Liver (tissue), 9 donors: Measurements from ENCODE around the gene SMCO1. TPM values are rescaled to one million over a fixed set of nuclear protein-coding genes. Genes with fewer than 3 reads are reported as not detected.

Experiments used
- DNase-seq: peaks from one replicate; pipeline ENCODE4 v3.0.0-alpha.2; 2017; ENCODE audit warnings: low spot score
- H3K27ac ChIP-seq, 2 donors: one replicate each; pipeline ENCODE4 v1.7.0; 2013; ENCODE audit warnings: inconsistent platforms in 2 of 2, low read length in 2 of 2, control low read depth in 1 of 2, low read depth in 1 of 2, mild to moderate bottlenecking in 1 of 2
- H3K27me3 ChIP-seq, 4 donors: one replicate each; pipeline versions ENCODE4 v1.6.1 to v1.7.0; 2013; ENCODE audit warnings: low read length in 3 of 4, inconsistent platforms in 1 of 4, mild to moderate bottlenecking in 1 of 4, moderate library complexity in 1 of 4; ENCODE audit not compliant: control insufficient read depth in 4 of 4, insufficient read depth in 4 of 4
- H3K36me3 ChIP-seq, 4 donors: one replicate each; pipeline versions ENCODE4 v1.6.1 to v1.7.0; 2013; ENCODE audit warnings: low read length in 3 of 4, mild to moderate bottlenecking in 3 of 4, low read depth in 1 of 4, moderate library complexity in 1 of 4; ENCODE audit not compliant: control insufficient read depth in 4 of 4, insufficient read depth in 3 of 4
- H3K4me1 ChIP-seq, 4 donors: one replicate each; pipeline versions ENCODE4 v1.6.1 to v1.7.0; 2013; ENCODE audit warnings: low read length in 3 of 4, mild to moderate bottlenecking in 3 of 4, moderate library complexity in 1 of 4; ENCODE audit not compliant: control insufficient read depth in 4 of 4, insufficient read depth in 4 of 4
- H3K4me3 ChIP-seq, 3 donors: one replicate each; pipeline versions ENCODE4 v1.6.1 to v1.7.0; 2013; ENCODE audit warnings: low read length in 3 of 3, control low read depth in 1 of 3, low read depth in 1 of 3, mild to moderate bottlenecking in 1 of 3
- H3K9ac ChIP-seq, 2 donors: one replicate each; pipeline ENCODE4 v1.7.0; 2013; ENCODE audit warnings: low read length in 2 of 2, mild to moderate bottlenecking in 2 of 2, moderate library complexity in 2 of 2, control low read depth in 1 of 2, low read depth in 1 of 2
- H3K9me3 ChIP-seq, 4 donors: one replicate each; pipeline versions ENCODE4 v1.6.1 to v1.7.0; 2013; ENCODE audit warnings: low read length in 3 of 4; ENCODE audit not compliant: control insufficient read depth in 4 of 4
- CTCF ChIP-seq: fragments of 150-350 bp; IDR thresholded peaks from 2 replicates; pipeline ENCODE4 v1.5.1; 2017; ENCODE audit warnings: improper control_type of control experiment, low read depth, low read length; ENCODE audit not compliant: missing input control
- EGR1 ChIP-seq, 2 donors: IDR thresholded peaks; 2 replicates each; pipeline ENCODE4 v1.6.1; 2016 to 2018; ENCODE audit warnings: antibody characterized with exemption in 2 of 2, low read depth in 2 of 2
- FOXA1 ChIP-seq: IDR thresholded peaks from 2 replicates; pipeline ENCODE4 v1.6.1; 2016; ENCODE audit warnings: antibody characterized with exemption
- GABPA ChIP-seq, 2 donors: IDR thresholded peaks in 1 of 2; conservative IDR thresholded peaks in 1 of 2; 2 replicates each; pipeline ENCODE4 v1.6.1; 2016; ENCODE audit warnings: antibody characterized with exemption in 2 of 2, mild to moderate bottlenecking in 1 of 2, moderate library complexity in 1 of 2
- HNF4A ChIP-seq, 2 donors: conservative IDR thresholded peaks; 2 replicates each; pipeline ENCODE4 v1.6.1; 2016; ENCODE audit warnings: antibody characterized with exemption in 2 of 2, mild to moderate bottlenecking in 2 of 2
- HNF4G ChIP-seq: IDR thresholded peaks from 2 replicates; pipeline ENCODE4 v1.6.1; 2016; ENCODE audit warnings: antibody characterized with exemption
- JUND ChIP-seq, 2 donors: IDR thresholded peaks; 2 replicates each; pipeline ENCODE4 v1.6.1; 2016; ENCODE audit warnings: antibody characterized with exemption in 2 of 2
- MAX ChIP-seq: IDR thresholded peaks from 2 replicates; pipeline ENCODE4 v1.6.1; 2016; ENCODE audit warnings: antibody characterized with exemption
- NR2F2 ChIP-seq: IDR thresholded peaks from 2 replicates; pipeline ENCODE4 v1.6.1; 2016; ENCODE audit warnings: antibody characterized with exemption
- RAD21 ChIP-seq, 2 donors: IDR thresholded peaks; 2 replicates each; pipeline ENCODE4 v1.6.1; 2016; ENCODE audit warnings: antibody characterized with exemption in 2 of 2, mild to moderate bottlenecking in 2 of 2
- RXRA ChIP-seq, 2 donors: IDR thresholded peaks; 2 replicates each; pipeline ENCODE4 v1.6.1; 2017 to 2018; ENCODE audit warnings: antibody characterized with exemption in 2 of 2, mild to moderate bottlenecking in 1 of 2
- SP1 ChIP-seq: IDR thresholded peaks from 2 replicates; pipeline ENCODE4 v1.6.1; 2018; ENCODE audit warnings: antibody characterized with exemption, mild to moderate bottlenecking
- TAF1 ChIP-seq: conservative IDR thresholded peaks from 2 replicates; pipeline ENCODE4 v1.6.1; 2016; ENCODE audit warnings: antibody characterized with exemption, mild to moderate bottlenecking
- YY1 ChIP-seq: IDR thresholded peaks from 2 replicates; pipeline ENCODE4 v1.6.1; 2016; ENCODE audit warnings: antibody characterized with exemption, mild to moderate bottlenecking
- WGBS: extraction: QIAGEN DNeasy Blood & Tissue Kit; methylation state at CpG from one replicate; pipeline ENCODE4 v1.1.7; 2013; 5-methylcytosine and 5-hydroxymethylcytosine counted together
- polyA plus RNA-seq, 2 donors: library from polyadenylated mRNA; stranded (reverse) in 1 of 2; unstranded in 1 of 2; fragments of 200-250 nt in 1 of 2; fragments of >200 nt in 1 of 2; fragmentation: Nextera tagmentation in 1 of 2; extraction: Ambion mirVana in 1 of 2; gene quantifications; one replicate each; pipeline versions ENCODE4 v1.2.1 to v1.2.3, GENCODE V29; 2013 to 2015
- total RNA-seq, 2 donors: library from RNA; depleted of rRNA; stranded (reverse); fragments of >200 nt; gene quantifications; one replicate each; pipeline ENCODE4 v1.2.3, GENCODE V29; 2014
- TF ChIP-seq, protein P1 (sequence below): IDR thresholded peaks from 2 replicates; pipeline ENCODE4 v1.6.1; 2016; ENCODE audit warnings: antibody characterized with exemption
- TF ChIP-seq, protein P2 (sequence below): IDR thresholded peaks from 2 replicates; pipeline ENCODE4 v1.6.1; 2016; ENCODE audit warnings: antibody characterized with exemption
- donor health status: healthy.
- donor health status: healthy.
- donor health status: healthy.
- donor health status: healthy.
- donor health status: healthy.

The SMCO1 gene
- total and polyA plus RNA-seq, 4 donors = 0.05 TPM; not detected in 3

- Histone ChIP-seq H3K9me3 (no peaks in the 10 kb centered on the region), H3K27ac (no peak overlapping the region), H3K9ac (no peak overlapping the region), H3K4me3 (no peak overlapping the region), H3K36me3 (peaks cover 0 to 9% (median 3%) of the 10 kb centered on the region in 4 donors), H3K27me3 (no peaks in the 10 kb centered on the region), H3K4me1 (peaks cover 0 to 2% (median 0%) of the 10 kb centered on the region in 4 donors)
- TF ChIP-seq HNF4G = no peak
- TF ChIP-seq FOXA1 = no peak
- no peak for DNase-seq
- WGBS = 95% methylated on average over 5 of the region's 5 CpGs
Measured at GRCh38 chr3:196557236-196557635, 42.1 kb upstream of the SMCO1 start.

DNA sequence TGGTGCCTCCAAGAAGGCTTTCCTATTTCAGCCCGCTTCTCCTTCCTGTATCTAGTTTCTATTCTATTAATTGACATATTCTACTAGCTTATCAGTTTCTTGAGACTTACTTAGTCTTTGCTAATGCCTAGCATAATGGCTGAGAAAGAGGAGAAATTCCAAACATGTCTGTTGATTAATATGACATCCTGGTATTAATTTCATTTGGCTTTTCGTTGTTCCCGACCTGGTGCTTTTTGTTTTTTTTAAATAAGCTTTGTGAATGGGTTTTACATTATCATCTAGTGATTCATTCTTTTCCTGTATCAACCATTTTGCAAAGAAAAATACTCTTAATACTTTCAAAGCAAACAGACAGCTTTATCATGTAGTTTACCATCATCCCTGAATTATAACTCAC, 40.1 kb upstream of the SMCO1 start:
- Histone ChIP-seq H3K4me3 (no peak overlapping the region), H3K36me3 (peaks cover 0 to 3% (median 1%) of the 10 kb centered on the region in 4 donors), H3K9me3 (no peaks in the 10 kb centered on the region), H3K9ac (no peak overlapping the region), H3K27me3 (no peaks in the 10 kb centered on the region), H3K4me1 (peaks cover 0 to 2% (median 0%) of the 10 kb centered on the region in 4 donors), H3K27ac (no peak overlapping the region)
- no peak for DNase-seq
- TF ChIP-seq, protein P1, sequence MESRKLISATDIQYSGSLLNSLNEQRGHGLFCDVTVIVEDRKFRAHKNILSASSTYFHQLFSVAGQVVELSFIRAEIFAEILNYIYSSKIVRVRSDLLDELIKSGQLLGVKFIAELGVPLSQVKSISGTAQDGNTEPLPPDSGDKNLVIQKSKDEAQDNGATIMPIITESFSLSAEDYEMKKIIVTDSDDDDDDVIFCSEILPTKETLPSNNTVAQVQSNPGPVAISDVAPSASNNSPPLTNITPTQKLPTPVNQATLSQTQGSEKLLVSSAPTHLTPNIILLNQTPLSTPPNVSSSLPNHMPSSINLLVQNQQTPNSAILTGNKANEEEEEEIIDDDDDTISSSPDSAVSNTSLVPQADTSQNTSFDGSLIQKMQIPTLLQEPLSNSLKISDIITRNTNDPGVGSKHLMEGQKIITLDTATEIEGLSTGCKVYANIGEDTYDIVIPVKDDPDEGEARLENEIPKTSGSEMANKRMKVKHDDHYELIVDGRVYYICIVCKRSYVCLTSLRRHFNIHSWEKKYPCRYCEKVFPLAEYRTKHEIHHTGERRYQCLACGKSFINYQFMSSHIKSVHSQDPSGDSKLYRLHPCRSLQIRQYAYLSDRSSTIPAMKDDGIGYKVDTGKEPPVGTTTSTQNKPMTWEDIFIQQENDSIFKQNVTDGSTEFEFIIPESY = no peak
- no peak for TF ChIP-seq FOXA1
- TF ChIP-seq HNF4G = no peak
- no peak for TF ChIP-seq TAF1
- TF ChIP-seq GABPA (IDR thresholded peaks at IDR 0.05 in 1 of 2, conservative IDR thresholded peaks at IDR 0.05 in 1 of 2) = no peak
- TF ChIP-seq JUND (IDR thresholded peaks at IDR 0.05) = no peak
- TF ChIP-seq RXRA (IDR thresholded peaks at IDR 0.05) = no peak
- no peak for TF ChIP-seq SP1
- TF ChIP-seq HNF4A (conservative IDR thresholded peaks at IDR 0.05) = no peak
- TF ChIP-seq YY1 = no peak
- TF ChIP-seq NR2F2 = no peak
- TF ChIP-seq CTCF = no peak
- no peak for TF ChIP-seq EGR1 (IDR thresholded peaks at IDR 0.05; ENCODE audit: low read depth in 2 of 2)
- TF ChIP-seq, protein P2, sequence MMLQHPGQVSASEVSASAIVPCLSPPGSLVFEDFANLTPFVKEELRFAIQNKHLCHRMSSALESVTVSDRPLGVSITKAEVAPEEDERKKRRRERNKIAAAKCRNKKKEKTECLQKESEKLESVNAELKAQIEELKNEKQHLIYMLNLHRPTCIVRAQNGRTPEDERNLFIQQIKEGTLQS = no peak
- 93% methylated on average over 3 of the region's 3 CpGs for WGBS

DNA sequence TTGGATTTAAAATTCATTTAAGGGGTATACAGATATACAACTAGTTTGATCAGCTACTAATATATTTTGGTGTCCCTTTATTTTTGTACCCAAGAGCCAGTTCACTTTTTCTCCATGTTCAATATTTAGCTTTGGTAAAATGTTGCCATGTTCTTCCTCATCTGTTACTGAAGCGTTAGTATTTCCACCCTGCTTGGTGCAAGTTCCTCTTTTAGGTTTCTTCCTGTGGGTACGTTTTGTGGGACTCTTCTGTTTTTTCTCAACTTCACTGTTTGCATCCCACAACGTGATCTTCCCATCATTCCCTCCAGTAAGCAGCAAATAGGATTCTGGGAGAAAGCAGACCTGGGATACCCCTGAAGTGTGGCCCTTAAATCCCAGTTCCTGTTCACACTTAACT, 39.1 kb upstream of the SMCO1 start:
- H3K36me3 ChIP-seq = peaks cover 0 to 3% (median 1%) of the 10 kb centered on the region in 4 donors
- no peak for DNase-seq
- no peak overlapping the region for H3K9ac ChIP-seq
- no peak overlapping the region for H3K4me3 ChIP-seq
- TF ChIP-seq, protein P2 = no peak
- TF ChIP-seq YY1 = no peak
- TF ChIP-seq JUND (IDR thresholded peaks at IDR 0.05) = no peak
- TF ChIP-seq TAF1 = no peak
- TF ChIP-seq, protein P1 = no peak
- no peak for TF ChIP-seq RXRA (IDR thresholded peaks at IDR 0.05)
- TF ChIP-seq MAX = no peak
- no peak for TF ChIP-seq EGR1 (IDR thresholded peaks at IDR 0.05; ENCODE audit: low read depth in 2 of 2)
- TF ChIP-seq NR2F2 = no peak
- no peak for TF ChIP-seq CTCF
- TF ChIP-seq HNF4G = no peak
- TF ChIP-seq GABPA (IDR thresholded peaks at IDR 0.05 in 1 of 2, conservative IDR thresholded peaks at IDR 0.05 in 1 of 2) = no peak
- TF ChIP-seq FOXA1 = no peak
- TF ChIP-seq RAD21 (IDR thresholded peaks at IDR 0.05) = no peak
- no peaks in the 10 kb centered on the region for H3K27me3 ChIP-seq
- H3K4me1 ChIP-seq = peaks cover 0 to 2% (median 0%) of the 10 kb centered on the region in 4 donors
- no peak overlapping the region for H3K27ac ChIP-seq
- 81% methylated on average over 3 of the region's 3 CpGs for WGBS
- H3K9me3 ChIP-seq = peaks cover 0 to 1% (median 0%) of the 10 kb centered on the region in 4 donors
